Measurements from ENCODE around the gene RNF213.

The RNF213 gene

GRCh38 chr17:80348551-80349150, 88.0 kb downstream of the RNF213 start:
- H3K9me2 ChIP-seq (replicated peaks; ENCODE audit: insufficient read depth, low read length), result no peaks in the 10 kb centered on the region
- H3K79me2 ChIP-seq (ENCODE audit: low read length), result no peaks in the 10 kb centered on the region
- no peak overlapping the region for H3K4me3 ChIP-seq (ENCODE audit: low read length)
- H3K4me2 ChIP-seq (ENCODE audit: low read depth, low read length), result no peak overlapping the region
- no peak for TF ChIP-seq EZH2 (optimal IDR thresholded peaks at IDR 0.05; ENCODE audit: low read depth, low read length)
- no peak for TF ChIP-seq CTCF (IDR thresholded peaks at IDR 0.05; ENCODE audit: low read length)
- TF ChIP-seq EZH2phosphoT487 (IDR thresholded peaks at IDR 0.05; ENCODE audit: low read length), result no peak
- no peaks in the 10 kb centered on the region for H3K4me1 ChIP-seq (ENCODE audit: low read length)
- no peaks in the 10 kb centered on the region for H3K27me3 ChIP-seq (replicated peaks; ENCODE audit: insufficient read depth, low read length)
- DNase-seq, result no peak
- H3K27ac ChIP-seq (ENCODE audit: low read length), result no peak overlapping the region
- no peaks in the 10 kb centered on the region for H3F3A ChIP-seq (ENCODE audit: insufficient read depth, low read length)
- H3K9ac ChIP-seq (ENCODE audit: low read length), result no peak overlapping the region
- H3K9me3 ChIP-seq (replicated peaks; ENCODE audit: insufficient read depth, low read length), result no peaks in the 10 kb centered on the region
- no peak overlapping the region for H2AFZ ChIP-seq (ENCODE audit: low read length)
- H3K36me3 ChIP-seq (replicated peaks; ENCODE audit: insufficient read depth, low read length), result peaks cover 31% of the 10 kb centered on the region
- H4K20me1 ChIP-seq (ENCODE audit: insufficient read depth, low read length), result no peaks in the 10 kb centered on the region

GRCh38 chr17:80349151-80349651, 88.5 kb downstream of the RNF213 start:
- Histone ChIP-seq H3K9ac (ENCODE audit: low read length) (no peak overlapping the region), H3K4me2 (ENCODE audit: low read depth, low read length) (no peak overlapping the region), H3K4me3 (ENCODE audit: low read length) (no peak overlapping the region), H4K20me1 (ENCODE audit: insufficient read depth, low read length) (no peaks in the 10 kb centered on the region), H3K4me1 (ENCODE audit: low read length) (no peaks in the 10 kb centered on the region), H2AFZ (ENCODE audit: low read length) (no peak overlapping the region), H3K27ac (ENCODE audit: low read length) (no peak overlapping the region), H3K79me2 (ENCODE audit: low read length) (no peaks in the 10 kb centered on the region), H3K36me3 (replicated peaks; ENCODE audit: insufficient read depth, low read length) (peaks cover 26% of the 10 kb centered on the region), H3F3A (ENCODE audit: insufficient read depth, low read length) (no peaks in the 10 kb centered on the region), H3K27me3 (replicated peaks; ENCODE audit: insufficient read depth, low read length) (no peaks in the 10 kb centered on the region), H3K9me2 (replicated peaks; ENCODE audit: insufficient read depth, low read length) (no peaks in the 10 kb centered on the region), H3K9me3 (replicated peaks; ENCODE audit: insufficient read depth, low read length) (no peaks in the 10 kb centered on the region)
- DNase-seq, result no peak
- TF ChIP-seq EZH2 (optimal IDR thresholded peaks at IDR 0.05; ENCODE audit: low read depth, low read length) (no peak), EZH2phosphoT487 (IDR thresholded peaks at IDR 0.05; ENCODE audit: low read length) (no peak), CTCF (IDR thresholded peaks at IDR 0.05; ENCODE audit: low read length) (no peak)

GRCh38 chr17:80349751-80350150, 89.1 kb downstream of the RNF213 start:
- no peaks in the 10 kb centered on the region for H3K4me1 ChIP-seq (ENCODE audit: low read length)
- peaks cover 22% of the 10 kb centered on the region for H3K36me3 ChIP-seq (replicated peaks; ENCODE audit: insufficient read depth, low read length)
- H3K9me2 ChIP-seq (replicated peaks; ENCODE audit: insufficient read depth, low read length), result no peaks in the 10 kb centered on the region
- DNase-seq, result no peak
- no peak overlapping the region for H3K27ac ChIP-seq (ENCODE audit: low read length)
- H3K9me3 ChIP-seq (replicated peaks; ENCODE audit: insufficient read depth, low read length), result no peaks in the 10 kb centered on the region
- H2AFZ ChIP-seq (ENCODE audit: low read length), result no peak overlapping the region
- H3K4me2 ChIP-seq (ENCODE audit: low read depth, low read length), result no peak overlapping the region
- no peaks in the 10 kb centered on the region for H3F3A ChIP-seq (ENCODE audit: insufficient read depth, low read length)
- no peak overlapping the region for H3K9ac ChIP-seq (ENCODE audit: low read length)
- TF ChIP-seq EZH2phosphoT487 (IDR thresholded peaks at IDR 0.05; ENCODE audit: low read length) (no peak), CTCF (IDR thresholded peaks at IDR 0.05; ENCODE audit: low read length) (no peak), EZH2 (optimal IDR thresholded peaks at IDR 0.05; ENCODE audit: low read depth, low read length) (no peak)
- no peak overlapping the region for H3K4me3 ChIP-seq (ENCODE audit: low read length)
- H3K27me3 ChIP-seq (replicated peaks; ENCODE audit: insufficient read depth, low read length), result no peaks in the 10 kb centered on the region
- H4K20me1 ChIP-seq (ENCODE audit: insufficient read depth, low read length), result no peaks in the 10 kb centered on the region
- H3K79me2 ChIP-seq (ENCODE audit: low read length), result no peaks in the 10 kb centered on the region
